ENCODE measurements around the gene HS1BP3. TPM values are rescaled to one million over a fixed set of nuclear protein-coding genes. Genes with fewer than 3 reads are reported as not detected.

The HS1BP3 gene
- total and polyA plus RNA-seq, 2 of the 13 experiments (the other 11 are each of a cell fraction or from before 2014, with no cell fraction given): 15.2 to 22.0 TPM

DNA sequence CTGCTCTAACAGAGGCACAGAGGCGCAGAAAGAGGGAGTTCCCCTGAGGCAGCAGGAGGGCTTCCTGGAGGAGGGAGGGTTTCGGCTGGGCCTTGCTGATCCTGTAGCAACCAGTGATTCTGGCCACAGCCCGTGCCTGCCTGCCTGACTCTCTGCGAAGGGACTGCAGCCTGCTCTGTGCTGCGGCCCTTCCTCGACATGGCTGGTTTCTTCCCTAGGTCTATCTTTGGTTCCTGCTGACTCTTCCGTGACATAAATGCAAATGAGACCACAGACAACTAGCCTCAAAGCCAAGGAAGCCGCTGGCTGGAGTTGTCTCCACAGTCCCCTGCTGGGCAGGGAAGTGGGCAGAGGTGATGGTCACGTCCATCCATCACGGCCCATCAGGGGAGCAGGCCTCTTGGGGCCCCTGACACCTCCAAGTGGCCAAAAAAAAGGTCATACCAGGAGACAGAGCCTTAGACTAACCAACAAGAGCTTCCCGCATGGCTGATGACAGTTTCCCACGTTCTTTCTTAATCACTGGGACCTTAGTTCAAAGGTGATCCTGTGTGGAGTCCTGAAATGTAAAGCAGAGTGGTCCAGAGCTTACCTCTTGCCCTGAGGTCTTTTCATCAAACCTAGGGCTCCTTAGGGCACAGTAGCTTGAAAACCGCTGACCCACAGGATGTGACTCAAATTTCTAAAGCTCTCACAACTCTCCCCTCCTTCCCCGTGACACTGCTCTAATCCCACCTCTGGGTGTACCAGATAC, 55.3 kb downstream of the HS1BP3 start (continued):
- TF ChIP-seq DMAP1 (CRISPR knock-in tag; IDR thresholded peaks at IDR 0.05): no peak
- no peak for TF ChIP-seq ZNF143 (CRISPR knock-in tag; IDR thresholded peaks at IDR 0.05)
- no peak for TF ChIP-seq ZSCAN21 (CRISPR knock-in tag; IDR thresholded peaks at IDR 0.05; ENCODE audit: borderline replicate concordance)
- no peak for TF ChIP-seq TP53 (CRISPR knock-in tag; conservative IDR thresholded peaks at IDR 0.05)
- no peak for TF ChIP-seq POGZ (CRISPR knock-in tag; IDR thresholded peaks at IDR 0.05)
- no peak for TF ChIP-seq ELF3 (CRISPR knock-in tag; IDR thresholded peaks at IDR 0.05)
- TF ChIP-seq, protein P1, sequence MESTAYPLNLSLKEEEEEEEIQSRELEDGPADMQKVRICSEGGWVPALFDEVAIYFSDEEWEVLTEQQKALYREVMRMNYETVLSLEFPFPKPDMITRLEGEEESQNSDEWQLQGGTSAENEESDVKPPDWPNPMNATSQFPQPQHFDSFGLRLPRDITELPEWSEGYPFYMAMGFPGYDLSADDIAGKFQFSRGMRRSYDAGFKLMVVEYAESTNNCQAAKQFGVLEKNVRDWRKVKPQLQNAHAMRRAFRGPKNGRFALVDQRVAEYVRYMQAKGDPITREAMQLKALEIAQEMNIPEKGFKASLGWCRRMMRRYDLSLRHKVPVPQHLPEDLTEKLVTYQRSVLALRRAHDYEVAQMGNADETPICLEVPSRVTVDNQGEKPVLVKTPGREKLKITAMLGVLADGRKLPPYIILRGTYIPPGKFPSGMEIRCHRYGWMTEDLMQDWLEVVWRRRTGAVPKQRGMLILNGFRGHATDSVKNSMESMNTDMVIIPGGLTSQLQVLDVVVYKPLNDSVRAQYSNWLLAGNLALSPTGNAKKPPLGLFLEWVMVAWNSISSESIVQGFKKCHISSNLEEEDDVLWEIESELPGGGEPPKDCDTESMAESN (CRISPR knock-in tag; conservative IDR thresholded peaks at IDR 0.05): no peak
- peak; percentile 74 for TF ChIP-seq HNF4A (CRISPR knock-in tag; IDR thresholded peaks at IDR 0.05)
- peak; percentile 74; the same call in 1 of the 2 replicates for TF ChIP-seq TGIF2 (CRISPR knock-in tag; IDR thresholded peaks at IDR 0.05)
- peak; percentile 21 for TF ChIP-seq YY1 (IDR thresholded peaks at IDR 0.05; ENCODE audit: insufficient read depth, insufficient replicate concordance, low read depth, low read length)
- no peak for TF ChIP-seq TEAD3 (CRISPR knock-in tag; optimal IDR thresholded peaks at IDR 0.05; ENCODE audit: borderline replicate concordance)
- peak in 1 of 2 experiments; percentile 4; a peak in 1 of 4 replicates for TF ChIP-seq POLR2A (IDR thresholded peaks at IDR 0.05; ENCODE audit: insufficient read depth in 1 of 2, low read depth in 2 of 2, low read length in 2 of 2)
- no peak for TF ChIP-seq SIN3B (IDR thresholded peaks at IDR 0.05; ENCODE audit: low read length)
- TF ChIP-seq, protein P2, sequence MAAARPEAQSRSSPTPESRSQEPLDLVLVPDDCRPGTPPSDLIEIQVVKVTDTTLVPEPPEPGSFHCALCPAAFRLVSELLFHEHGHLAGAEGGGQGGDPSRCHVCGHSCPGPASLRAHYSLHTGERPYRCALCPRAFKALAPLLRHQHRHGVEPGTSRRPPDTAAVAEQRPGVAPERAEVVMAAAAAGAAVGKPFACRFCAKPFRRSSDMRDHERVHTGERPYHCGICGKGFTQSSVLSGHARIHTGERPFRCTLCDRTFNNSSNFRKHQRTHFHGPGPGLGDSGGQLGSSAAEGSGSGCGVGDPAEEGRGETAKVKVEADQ (CRISPR knock-in tag; IDR thresholded peaks at IDR 0.05; ENCODE audit: borderline replicate concordance): no peak
- TF ChIP-seq ZNF331 (CRISPR knock-in tag; IDR thresholded peaks at IDR 0.05): no peak
- TF ChIP-seq, protein P3, sequence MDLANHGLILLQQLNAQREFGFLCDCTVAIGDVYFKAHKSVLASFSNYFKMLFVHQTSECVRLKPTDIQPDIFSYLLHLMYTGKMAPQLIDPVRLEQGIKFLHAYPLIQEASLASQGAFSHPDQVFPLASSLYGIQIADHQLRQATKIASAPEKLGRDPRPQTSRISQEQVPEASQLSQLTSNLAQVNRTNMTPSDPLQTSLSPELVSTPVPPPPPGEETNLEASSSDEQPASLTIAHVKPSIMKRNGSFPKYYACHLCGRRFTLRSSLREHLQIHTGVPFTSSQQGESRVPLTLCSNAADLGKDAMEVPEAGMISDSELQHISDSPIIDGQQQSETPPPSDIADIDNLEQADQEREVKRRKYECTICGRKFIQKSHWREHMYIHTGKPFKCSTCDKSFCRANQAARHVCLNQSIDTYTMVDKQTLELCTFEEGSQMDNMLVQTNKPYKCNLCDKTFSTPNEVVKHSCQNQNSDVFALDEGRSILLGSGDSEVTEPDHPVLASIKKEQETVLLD (CRISPR knock-in tag; IDR thresholded peaks at IDR 0.05; ENCODE audit: low read depth): no peak
- no peak for TF ChIP-seq CENPT (CRISPR knock-in tag; IDR thresholded peaks at IDR 0.05; ENCODE audit: low read depth)
- no peak for TF ChIP-seq MAFG (CRISPR knock-in tag; IDR thresholded peaks at IDR 0.05)
- TF ChIP-seq ESRRA (CRISPR knock-in tag; IDR thresholded peaks at IDR 0.05; ENCODE audit: low read depth): no peak
- no peak for TF ChIP-seq ONECUT2 (CRISPR knock-in tag; IDR thresholded peaks at IDR 0.05)
- TF ChIP-seq ZFP41 (CRISPR knock-in tag; IDR thresholded peaks at IDR 0.05; ENCODE audit: borderline replicate concordance): 0 out of 2 replicates have a peak, but pooled peaks have one; percentile 77
- no peak for TF ChIP-seq RORA (CRISPR knock-in tag; IDR thresholded peaks at IDR 0.05)
- peak; percentile 29; the same call in 1 of the 2 replicates for TF ChIP-seq HDAC1 (CRISPR knock-in tag; IDR thresholded peaks at IDR 0.05)
- TF ChIP-seq PCBP1 (IDR thresholded peaks at IDR 0.05; ENCODE audit: borderline replicate concordance, low read depth, low read length): no peak
- TF ChIP-seq GFI1 (CRISPR knock-in tag; IDR thresholded peaks at IDR 0.05; ENCODE audit: borderline replicate concordance): no peak
- TF ChIP-seq ZNF24 (IDR thresholded peaks at IDR 0.05): no peak
- no peak; the same call in 1 of the 2 replicates for TF ChIP-seq ERF (CRISPR knock-in tag; IDR thresholded peaks at IDR 0.05)
- 0 out of 2 replicates have a peak, but pooled peaks have one; percentile 21 for TF ChIP-seq RBFOX2 (IDR thresholded peaks at IDR 0.05; ENCODE audit: low read depth, low read length)
- no peak for TF ChIP-seq GABPA (IDR thresholded peaks at IDR 0.05; ENCODE audit: low read depth, low read length)
- no peak for TF ChIP-seq GABPA (CRISPR knock-in tag; IDR thresholded peaks at IDR 0.05; ENCODE audit: low read depth)
- no peak for TF ChIP-seq KAT2B (IDR thresholded peaks at IDR 0.05; ENCODE audit: borderline replicate concordance, low read depth, low read length)

All from HepG2 (cell line).